Keratinocyte (primary cell): ENCODE data around the gene MYLIP. TPM values are rescaled to one million over a fixed set of nuclear protein-coding genes. Genes with fewer than 3 reads are reported as not detected.

Source experiments
- DNase-seq: peaks from one replicate; pipeline ENCODE4 v3.0.0-alpha.2; 2011; ENCODE audit warnings: low read depth, missing footprints, low spot score
- FAIRE-seq: peaks from 2 replicates; lab custom pipeline; 2011; peaks lifted over from hg19 to GRCh38; lab: Jason Lieb, UNC
- H2AFZ ChIP-seq: 2 replicates; pipeline ENCODE4 v1.6.0; 2012; ENCODE audit warnings: low read length, control low read depth, inconsistent platforms; ENCODE audit not compliant: control insufficient read depth
- H3K27ac ChIP-seq: 2 replicates; pipeline ENCODE4 v1.5.1; 2011; ENCODE audit warnings: low read length; ENCODE audit not compliant: control insufficient read depth, insufficient read depth
- H3K27me3 ChIP-seq: 3 replicates; pipeline ENCODE4 v1.6.0; 2011; ENCODE audit warnings: low read length; ENCODE audit not compliant: control insufficient read depth, insufficient read depth; ENCODE audit errors: extremely low read depth
- H3K36me3 ChIP-seq, 2 experiments: 2 replicates in 1 of 2; 3 replicates in 1 of 2; pipeline ENCODE4 v1.5.1; 2011; ENCODE audit warnings: low read length in 2 of 2, mild to moderate bottlenecking in 1 of 2; ENCODE audit not compliant: control insufficient read depth in 2 of 2, insufficient read depth in 2 of 2; ENCODE audit errors: extremely low read depth in 1 of 2
- H3K4me1 ChIP-seq: 3 replicates; pipeline ENCODE4 v1.5.1; 2011; ENCODE audit warnings: low read length; ENCODE audit not compliant: control insufficient read depth, insufficient read depth; ENCODE audit errors: extremely low read depth
- H3K4me2 ChIP-seq: 3 replicates; pipeline ENCODE4 v1.6.0; 2011; ENCODE audit warnings: low read depth, low read length; ENCODE audit not compliant: control insufficient read depth, insufficient read depth; ENCODE audit errors: extremely low read depth
- H3K4me3 ChIP-seq, 3 experiments: fragments of 200-600 bp in 1 of 3; sonication (generic) in 1 of 3; 2 replicates in 2 of 3; 3 replicates in 1 of 3; pipeline ENCODE4 v1.5.1; 2011 to 2016; ENCODE audit warnings: low read length in 3 of 3, mild to moderate bottlenecking in 3 of 3, control low read depth in 2 of 3, inconsistent platforms in 1 of 3, low read depth in 1 of 3, mixed read lengths in 1 of 3, mixed run types in 1 of 3, moderate library complexity in 1 of 3; ENCODE audit not compliant: control insufficient read depth in 2 of 3, insufficient read depth in 2 of 3; ENCODE audit errors: extremely low read depth in 1 of 3
- H3K79me2 ChIP-seq: 2 replicates; pipeline ENCODE4 v1.6.0; 2012; ENCODE audit warnings: low read length; ENCODE audit not compliant: control insufficient read depth, insufficient read depth
- H3K9ac ChIP-seq: 3 replicates; pipeline ENCODE4 v1.6.0; 2011; ENCODE audit warnings: low read length; ENCODE audit not compliant: control insufficient read depth, insufficient read depth; ENCODE audit errors: extremely low read depth
- H3K9me1 ChIP-seq: 3 replicates; pipeline ENCODE4 v1.6.0; 2011; ENCODE audit warnings: low read length; ENCODE audit not compliant: control insufficient read depth, insufficient read depth; ENCODE audit errors: extremely low read depth
- H3K9me3 ChIP-seq: 2 replicates; pipeline ENCODE4 v1.5.1; 2012; ENCODE audit warnings: low read depth, low read length; ENCODE audit not compliant: control insufficient read depth
- H4K20me1 ChIP-seq: 3 replicates; pipeline ENCODE4 v1.6.0; 2011; ENCODE audit warnings: low read length; ENCODE audit not compliant: control insufficient read depth, insufficient read depth; ENCODE audit errors: extremely low read depth
- EZH2 ChIP-seq: IDR thresholded peaks from one replicate; pipeline ENCODE4 v1.6.1; 2012; ENCODE audit warnings: inconsistent platforms, mild to moderate bottlenecking, low read length, moderate library complexity
- dilution Hi-C: fragments of 300-500 bp; cut with MboI; formaldehyde crosslinking; loops from one replicate; pipeline ENCODE4 v1.7.0; 2020; ENCODE audit warnings: low sequenced_read_pairs; ENCODE audit not compliant: extremely low pct_ligation_motif_present
- polyA plus RNA-seq, 5 experiments: library from polyadenylated mRNA; depleted of rRNA in 3 of 5; stranded (reverse) in 3 of 5; stranded (forward) in 1 of 5; unstranded in 1 of 5; fragments of >200 nt; gene quantifications; 1 replicate in 1 of 5; 2 replicates in 3 of 5; 3 replicates in 1 of 5; pipeline versions ENCODE4 v1.2.1 to v1.2.3, GENCODE V29; 2011 to 2012; ENCODE audit warnings: missing spikeins in 2 of 5, low read depth in 1 of 5, low replicate concordance in 1 of 5
- TF ChIP-seq, protein P1 (sequence below), 3 experiments: IDR thresholded peaks in 1 of 3; conservative IDR thresholded peaks in 1 of 3; optimal IDR thresholded peaks in 1 of 3; 2 replicates in 2 of 3; 3 replicates in 1 of 3; pipeline versions ENCODE3 to v1.5.1; 2011; ENCODE audit warnings: low read length in 3 of 3, mild to moderate bottlenecking in 3 of 3, moderate library complexity in 2 of 3, control low read depth in 1 of 3, inconsistent platforms in 1 of 3; ENCODE audit not compliant: insufficient read depth in 2 of 3; ENCODE audit errors: extremely low read depth in 1 of 3

MYLIP gene
- polyA plus RNA-seq, 1 donor (not counting 4 experiments of a cell fraction or from before 2014, with no cell fraction given) = 5.8 TPM

DNA sequence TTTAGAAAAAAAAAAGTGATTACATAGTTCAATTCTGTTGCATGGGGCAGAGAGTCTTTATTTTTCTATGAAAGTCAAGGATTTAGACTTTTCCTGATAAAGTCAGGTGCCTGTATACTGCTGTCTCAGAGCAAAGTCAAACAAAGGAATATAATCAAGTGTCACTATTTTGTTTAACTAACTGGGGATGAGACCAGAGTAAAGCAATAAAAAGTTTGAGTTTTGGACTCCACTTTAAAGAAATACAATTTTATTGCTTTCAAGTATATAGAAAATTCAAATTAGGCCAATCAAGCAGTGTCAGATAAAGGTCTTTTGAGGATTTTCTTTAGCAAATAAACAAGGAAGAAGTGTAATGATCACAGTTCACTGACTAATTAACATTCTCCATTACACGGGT lies 48.7 kb upstream of the MYLIP start:
- H3K9ac ChIP-seq = no peak overlapping the region

DNA sequence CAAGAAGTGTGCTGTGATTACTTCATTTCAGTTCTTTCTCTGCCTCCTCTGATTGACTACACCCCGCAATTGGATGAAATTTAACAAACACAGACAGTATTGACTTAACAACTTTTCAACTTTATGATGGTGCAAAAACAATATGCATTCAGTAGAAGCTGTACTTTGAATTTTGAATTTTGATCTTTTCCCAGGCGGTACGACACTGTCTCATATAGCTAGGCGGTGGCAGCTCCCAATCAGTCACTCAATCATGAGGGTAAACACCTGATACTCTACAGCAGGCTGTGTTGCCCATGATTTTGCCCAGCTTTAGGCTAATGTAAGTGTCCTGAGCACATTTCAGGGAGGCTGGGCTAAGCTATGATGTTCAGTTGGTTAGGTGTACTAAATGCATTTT lies 47.6 kb upstream of the MYLIP start:
- Histone ChIP-seq H3K4me2 (no peak overlapping the region), H3K36me3 (no peaks in the 10 kb centered on the region), H3K9me3 (no peaks in the 10 kb centered on the region), H3K9ac (no peak overlapping the region), H3K27me3 (no peaks in the 10 kb centered on the region), H3K27ac (no peak overlapping the region), H3K79me2 (no peaks in the 10 kb centered on the region), H3K4me3 (no peak overlapping the region), H3K4me1 (no peaks in the 10 kb centered on the region), H2AFZ (no peak overlapping the region), H4K20me1 (no peaks in the 10 kb centered on the region), H3K9me1 (no peaks in the 10 kb centered on the region)
- TF ChIP-seq EZH2 = no peak
- TF ChIP-seq, protein P1, sequence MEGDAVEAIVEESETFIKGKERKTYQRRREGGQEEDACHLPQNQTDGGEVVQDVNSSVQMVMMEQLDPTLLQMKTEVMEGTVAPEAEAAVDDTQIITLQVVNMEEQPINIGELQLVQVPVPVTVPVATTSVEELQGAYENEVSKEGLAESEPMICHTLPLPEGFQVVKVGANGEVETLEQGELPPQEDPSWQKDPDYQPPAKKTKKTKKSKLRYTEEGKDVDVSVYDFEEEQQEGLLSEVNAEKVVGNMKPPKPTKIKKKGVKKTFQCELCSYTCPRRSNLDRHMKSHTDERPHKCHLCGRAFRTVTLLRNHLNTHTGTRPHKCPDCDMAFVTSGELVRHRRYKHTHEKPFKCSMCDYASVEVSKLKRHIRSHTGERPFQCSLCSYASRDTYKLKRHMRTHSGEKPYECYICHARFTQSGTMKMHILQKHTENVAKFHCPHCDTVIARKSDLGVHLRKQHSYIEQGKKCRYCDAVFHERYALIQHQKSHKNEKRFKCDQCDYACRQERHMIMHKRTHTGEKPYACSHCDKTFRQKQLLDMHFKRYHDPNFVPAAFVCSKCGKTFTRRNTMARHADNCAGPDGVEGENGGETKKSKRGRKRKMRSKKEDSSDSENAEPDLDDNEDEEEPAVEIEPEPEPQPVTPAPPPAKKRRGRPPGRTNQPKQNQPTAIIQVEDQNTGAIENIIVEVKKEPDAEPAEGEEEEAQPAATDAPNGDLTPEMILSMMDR (optimal IDR thresholded peaks at IDR 0.05 in 1 of 3, IDR thresholded peaks at IDR 0.05 in 1 of 3, conservative IDR thresholded peaks at IDR 0.05 in 1 of 3; ENCODE audit: extremely low read depth in 1 of 3, insufficient read depth in 2 of 3, low read length in 3 of 3) = no peak
- no peak for DNase-seq
- dilution Hi-C loops = no loop called here
- FAIRE-seq = no peak

More for the DNA sequence above, 48.7 kb upstream of the MYLIP start:
- H4K20me1 ChIP-seq = no peaks in the 10 kb centered on the region
- no peaks in the 10 kb centered on the region for H3K9me1 ChIP-seq
- no peak overlapping the region for H3K4me3 ChIP-seq
- DNase-seq = no peak
- no peak overlapping the region for H3K27ac ChIP-seq
- H3K4me1 ChIP-seq = no peaks in the 10 kb centered on the region
- H3K36me3 ChIP-seq = no peaks in the 10 kb centered on the region
- no peaks in the 10 kb centered on the region for H3K9me3 ChIP-seq
- H3K79me2 ChIP-seq = no peaks in the 10 kb centered on the region
- dilution Hi-C loops = no loop called here
- TF ChIP-seq EZH2 = no peak
- TF ChIP-seq, protein P1 (optimal IDR thresholded peaks at IDR 0.05 in 1 of 3, IDR thresholded peaks at IDR 0.05 in 1 of 3, conservative IDR thresholded peaks at IDR 0.05 in 1 of 3; ENCODE audit: extremely low read depth in 1 of 3, insufficient read depth in 2 of 3, low read length in 3 of 3) = no peak
- no peak overlapping the region for H3K4me2 ChIP-seq
- H2AFZ ChIP-seq = no peak overlapping the region
- no peak for FAIRE-seq
- H3K27me3 ChIP-seq = no peaks in the 10 kb centered on the region
